ENCODE results near the gene GH2. TPM values are rescaled to one million over a fixed set of nuclear protein-coding genes. Genes with fewer than 3 reads are reported as not detected.

The GH2 gene
- total RNA-seq, 4 donors from 2014 or later = not detected

GRCh38 chr17:63831505-63831904, 50.2 kb downstream of the GH2 start:
- DNase-seq (ENCODE audit: low spot score in 2 of 2) = no peak
- Histone ChIP-seq H3K36me3 (peaks cover 73% of the 10 kb centered on the region), H3K27me3 (no peaks in the 10 kb centered on the region), H3K4me1 (peaks cover 40% of the 10 kb centered on the region), H3K27ac (no peak overlapping the region), H3K4me3 (no peak overlapping the region), H3K9me3 (no peaks in the 10 kb centered on the region)
- TF ChIP-seq POLR2A (IDR thresholded peaks at IDR 0.05) (no peak), EP300 (IDR thresholded peaks at IDR 0.05) (no peak), POLR2AphosphoS5 (IDR thresholded peaks at IDR 0.05) (no peak)
- TF ChIP-seq, protein P1, sequence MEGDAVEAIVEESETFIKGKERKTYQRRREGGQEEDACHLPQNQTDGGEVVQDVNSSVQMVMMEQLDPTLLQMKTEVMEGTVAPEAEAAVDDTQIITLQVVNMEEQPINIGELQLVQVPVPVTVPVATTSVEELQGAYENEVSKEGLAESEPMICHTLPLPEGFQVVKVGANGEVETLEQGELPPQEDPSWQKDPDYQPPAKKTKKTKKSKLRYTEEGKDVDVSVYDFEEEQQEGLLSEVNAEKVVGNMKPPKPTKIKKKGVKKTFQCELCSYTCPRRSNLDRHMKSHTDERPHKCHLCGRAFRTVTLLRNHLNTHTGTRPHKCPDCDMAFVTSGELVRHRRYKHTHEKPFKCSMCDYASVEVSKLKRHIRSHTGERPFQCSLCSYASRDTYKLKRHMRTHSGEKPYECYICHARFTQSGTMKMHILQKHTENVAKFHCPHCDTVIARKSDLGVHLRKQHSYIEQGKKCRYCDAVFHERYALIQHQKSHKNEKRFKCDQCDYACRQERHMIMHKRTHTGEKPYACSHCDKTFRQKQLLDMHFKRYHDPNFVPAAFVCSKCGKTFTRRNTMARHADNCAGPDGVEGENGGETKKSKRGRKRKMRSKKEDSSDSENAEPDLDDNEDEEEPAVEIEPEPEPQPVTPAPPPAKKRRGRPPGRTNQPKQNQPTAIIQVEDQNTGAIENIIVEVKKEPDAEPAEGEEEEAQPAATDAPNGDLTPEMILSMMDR (IDR thresholded peaks at IDR 0.05) = no peak
- WGBS = 58% methylated on average over 8 of the region's 8 CpGs

- TF ChIP-seq EP300 (IDR thresholded peaks at IDR 0.05) = no peak
- TF ChIP-seq POLR2A (IDR thresholded peaks at IDR 0.05) = no peak
- no peak for TF ChIP-seq POLR2AphosphoS5 (IDR thresholded peaks at IDR 0.05)
- TF ChIP-seq, protein P1 (IDR thresholded peaks at IDR 0.05) = no peak
- Histone ChIP-seq H3K27me3 (no peaks in the 10 kb centered on the region), H3K27ac (no peak overlapping the region), H3K4me1 (peaks cover 43% of the 10 kb centered on the region), H3K4me3 (no peak overlapping the region), H3K36me3 (peaks cover 70% of the 10 kb centered on the region), H3K9me3 (no peaks in the 10 kb centered on the region)
- WGBS = 69% methylated on average over 14 of the region's 15 CpGs
- no peak for DNase-seq (ENCODE audit: low spot score in 2 of 2)
These were observed 50.7 kb downstream of the GH2 start for GRCh38 chr17:63830904-63831491.

DNA sequence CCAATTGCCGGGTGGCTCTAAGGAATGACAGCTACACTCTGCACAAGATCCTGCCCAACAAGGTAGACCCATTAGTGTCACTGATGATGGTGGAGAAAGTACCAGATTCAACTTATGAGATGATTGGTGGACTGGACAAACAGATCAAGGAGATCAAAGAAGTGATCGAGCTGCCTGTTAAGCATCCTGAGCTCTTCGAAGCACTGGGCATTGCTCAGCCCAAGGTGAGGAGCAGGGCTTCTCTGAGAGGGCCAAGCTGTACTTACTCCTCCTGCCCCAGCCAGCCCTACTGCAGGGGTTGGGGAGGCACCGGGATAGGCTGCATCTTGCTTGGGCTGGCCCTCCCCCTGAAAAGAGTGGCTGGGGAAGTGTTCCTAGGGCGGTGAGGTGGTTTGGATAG, 51.5 kb downstream of the GH2 start:
- Histone ChIP-seq H3K9me3 (no peaks in the 10 kb centered on the region), H3K4me1 (peaks cover 43% of the 10 kb centered on the region), H3K27ac (no peak overlapping the region), H3K36me3 (peaks cover 67% of the 10 kb centered on the region), H3K4me3 (no peak overlapping the region), H3K27me3 (no peaks in the 10 kb centered on the region)
- TF ChIP-seq, protein P1 (IDR thresholded peaks at IDR 0.05) = no peak
- no peak for TF ChIP-seq POLR2A (IDR thresholded peaks at IDR 0.05)
- TF ChIP-seq POLR2AphosphoS5 (IDR thresholded peaks at IDR 0.05) = no peak
- TF ChIP-seq EP300 (IDR thresholded peaks at IDR 0.05) = no peak
- 90% methylated on average over 5 of the region's 5 CpGs for WGBS
- no peak for DNase-seq (ENCODE audit: low spot score in 2 of 2)

Other genes with a start within 250 kb of the GH2 start
- gene LIMD2, start 181.8 kb downstream of the GH2 start, total RNA-seq = 1 to 10 TPM; 5.0 to 9.4 (median 6.8) TPM
- gene STRADA, start 140.1 kb downstream of the GH2 start, total RNA-seq = 10 to 100 TPM; 17.0 to 52.2 (median 27.4) TPM
- 10 to 100 TPM; 48.1 to 70.0 (median 62.9) TPM for gene CCDC47, start 108.3 kb downstream of the GH2 start, total RNA-seq
- 100 to 1,000 TPM in 2 of 4 donors, 10 to 100 TPM in 2; 56.9 to 222 (median 84.9) TPM for gene DDX42, start 107.8 kb downstream of the GH2 start, total RNA-seq
- 100 to 1,000 TPM; 105 to 144 (median 118) TPM for gene PSMC5, start 54.5 kb downstream of the GH2 start, total RNA-seq
- gene FTSJ3, start 54.3 kb downstream of the GH2 start, total RNA-seq = 10 to 100 TPM; 46.4 to 54.7 (median 48.4) TPM
- 100 to 1,000 TPM; 234 to 337 (median 309) TPM for gene SMARCD2, start 39.3 kb downstream of the GH2 start, total RNA-seq
- gene CSH2, start 8.3 kb downstream of the GH2 start, total RNA-seq = not detected
- gene CSH1, start 14.6 kb upstream of the GH2 start, total RNA-seq = not detected
- gene CSHL1, start 29.3 kb upstream of the GH2 start, total RNA-seq = not detected
- gene GH1, start 36.9 kb upstream of the GH2 start, total RNA-seq = not detected
- 1 to 10 TPM; 1.5 to 7.9 (median 2.2) TPM for gene CD79B, start 50.4 kb upstream of the GH2 start, total RNA-seq
- 1 to 10 TPM in 2 of 4 donors, under 1 TPM in 2; 0.45 to 4.5 (median 1.6) TPM for gene SCN4A, start 91.0 kb upstream of the GH2 start, total RNA-seq
- under 1 TPM in 1 of 4 donors, not detected in 3; 0.30 TPM for gene PRR29, start 116.4 kb upstream of the GH2 start, total RNA-seq
- 10 to 100 TPM in 2 of 4 donors, 1 to 10 TPM in 2; 8.4 to 32.5 (median 14.9) TPM for gene ICAM2, start 138.7 kb upstream of the GH2 start, total RNA-seq
- 10 to 100 TPM; 21.2 to 41.1 (median 35.1) TPM for gene ERN1, start 248.2 kb upstream of the GH2 start, total RNA-seq